SK-N-SH treated with all-trans-retinoic acid at 6 μM for 48 hours (cell line): ENCODE results near the gene FGD5.

Experiments used
- ATAC-seq: fragments of 200-7000 bp; cut with Tn5 transposase; 3 replicates; pipeline ENCODE4 v1.9.1; 2020; ENCODE audit warnings: mild to moderate bottlenecking, moderate library complexity
- ARNTL ChIP-seq: fragments of 450-650 bp; formaldehyde crosslinking; IDR thresholded peaks from 2 replicates; pipeline ENCODE4 v1.5.0; 2020; ENCODE audit warnings: low read depth, mild to moderate bottlenecking, moderate library complexity, borderline replicate concordance
- BACH2 ChIP-seq: fragments of 250-450 bp; sonication (Bioruptor Pico); IDR thresholded peaks from 2 replicates; pipeline ENCODE4 v1.9.0; 2021; ENCODE audit warnings: mild to moderate bottlenecking, borderline replicate concordance
- CREB5 ChIP-seq: fragments of 250-450 bp; sonication (Bioruptor Pico); IDR thresholded peaks from 2 replicates; pipeline ENCODE4 v1.5.1; 2020; ENCODE audit warnings: low read depth, mild to moderate bottlenecking, moderate library complexity
- CSDC2 ChIP-seq: fragments of 250-450 bp; sonication (Bioruptor Pico); IDR thresholded peaks from 2 replicates; pipeline ENCODE4 v1.5.0; 2020; ENCODE audit warnings: mild to moderate bottlenecking, moderate library complexity
- ESRRG ChIP-seq: fragments of 250-450 bp; sonication (Bioruptor Pico); IDR thresholded peaks from 2 replicates; pipeline ENCODE4 v1.6.1; 2021; ENCODE audit warnings: mild to moderate bottlenecking
- GLIS3 ChIP-seq: fragments of 250-450 bp; sonication (Bioruptor Pico); IDR thresholded peaks from 2 replicates; pipeline ENCODE4 v1.5.0; 2020; ENCODE audit warnings: mild to moderate bottlenecking, moderate library complexity
- ISL1 ChIP-seq: fragments of 250-450 bp; sonication (Bioruptor Pico); IDR thresholded peaks from 2 replicates; pipeline ENCODE4 v2.1.2; 2022; ENCODE audit warnings: mild to moderate bottlenecking, moderate library complexity
- OSR1 ChIP-seq: fragments of 250-450 bp; sonication (Bioruptor Pico); IDR thresholded peaks from 2 replicates; pipeline ENCODE4 v1.8.0; 2022; ENCODE audit warnings: moderate library complexity, mild to moderate bottlenecking, inconsistent platforms
- POU6F1 ChIP-seq: fragments of 250-450 bp; sonication (Bioruptor Pico); IDR thresholded peaks from 2 replicates; pipeline ENCODE4 v1.8.0; 2021; ENCODE audit warnings: low read depth, mild to moderate bottlenecking, moderate library complexity, borderline replicate concordance
- PPARA ChIP-seq: fragments of 250-450 bp; sonication (Bioruptor Pico); IDR thresholded peaks from 2 replicates; pipeline ENCODE4 v1.5.0; 2020; ENCODE audit warnings: mild to moderate bottlenecking, borderline replicate concordance
- RARB ChIP-seq: fragments of 250-450 bp; sonication (Bioruptor Pico); IDR thresholded peaks from 2 replicates; pipeline ENCODE4 v1.8.0; 2021; ENCODE audit warnings: mild to moderate bottlenecking, moderate library complexity
- SNAI2 ChIP-seq: fragments of 250-450 bp; sonication (Bioruptor Pico); IDR thresholded peaks from 2 replicates; pipeline ENCODE4 v1.5.0; 2020; ENCODE audit warnings: mild to moderate bottlenecking, moderate library complexity
- TCF4 ChIP-seq: fragments of 250-450 bp; sonication (Bioruptor Pico); IDR thresholded peaks from 2 replicates; pipeline ENCODE4 v1.8.0; 2021; ENCODE audit warnings: mild to moderate bottlenecking, moderate library complexity, borderline replicate concordance
- TOX ChIP-seq: fragments of 250-450 bp; sonication (Bioruptor Pico); IDR thresholded peaks from 2 replicates; pipeline ENCODE4 v1.8.0; 2021; ENCODE audit warnings: mild to moderate bottlenecking, moderate library complexity, borderline replicate concordance
- ZC3H10 ChIP-seq: fragments of 250-450 bp; sonication (Bioruptor Pico); IDR thresholded peaks from 2 replicates; pipeline ENCODE4 v1.5.1; 2021; ENCODE audit warnings: mild to moderate bottlenecking, moderate library complexity
- ZFP3 ChIP-seq: fragments of 250-450 bp; sonication (Bioruptor Pico); IDR thresholded peaks from 2 replicates; pipeline ENCODE4 v1.5.0; 2020; ENCODE audit warnings: mild to moderate bottlenecking, moderate library complexity
- ZFP30 ChIP-seq: fragments of 450-650 bp; formaldehyde crosslinking; IDR thresholded peaks from 2 replicates; pipeline ENCODE4 v1.5.0; 2022; ENCODE audit warnings: mild to moderate bottlenecking, moderate library complexity
- ZNF70 ChIP-seq: fragments of 450-650 bp; formaldehyde crosslinking; IDR thresholded peaks from 2 replicates; pipeline ENCODE4 v1.5.0; 2020; ENCODE audit warnings: mild to moderate bottlenecking, moderate library complexity
- ZNF8 ChIP-seq: fragments of 450-650 bp; formaldehyde crosslinking; IDR thresholded peaks from 2 replicates; pipeline ENCODE4 v1.5.0; 2020; ENCODE audit warnings: mild to moderate bottlenecking, moderate library complexity
- TF ChIP-seq, protein P1 (sequence below): fragments of 250-450 bp; sonication (Bioruptor Pico); IDR thresholded peaks from 2 replicates; pipeline ENCODE4 v1.5.1; 2021; ENCODE audit warnings: mild to moderate bottlenecking, moderate library complexity
- TF ChIP-seq, protein P2 (sequence below): fragments of 250-450 bp; sonication (Bioruptor Pico); IDR thresholded peaks from 2 replicates; pipeline ENCODE4 v1.8.0; 2020; ENCODE audit warnings: mild to moderate bottlenecking, moderate library complexity, borderline replicate concordance
- TF ChIP-seq, protein P3 (sequence below): fragments of 250-450 bp; sonication (Bioruptor Pico); IDR thresholded peaks from 2 replicates; pipeline ENCODE4 v1.5.0; 2020; ENCODE audit warnings: mild to moderate bottlenecking, moderate library complexity

The FGD5 gene

GRCh38 chr3:14810070-14810791 lies 8.5 kb upstream of the FGD5 start:
- ATAC-seq = no peak

DNA sequence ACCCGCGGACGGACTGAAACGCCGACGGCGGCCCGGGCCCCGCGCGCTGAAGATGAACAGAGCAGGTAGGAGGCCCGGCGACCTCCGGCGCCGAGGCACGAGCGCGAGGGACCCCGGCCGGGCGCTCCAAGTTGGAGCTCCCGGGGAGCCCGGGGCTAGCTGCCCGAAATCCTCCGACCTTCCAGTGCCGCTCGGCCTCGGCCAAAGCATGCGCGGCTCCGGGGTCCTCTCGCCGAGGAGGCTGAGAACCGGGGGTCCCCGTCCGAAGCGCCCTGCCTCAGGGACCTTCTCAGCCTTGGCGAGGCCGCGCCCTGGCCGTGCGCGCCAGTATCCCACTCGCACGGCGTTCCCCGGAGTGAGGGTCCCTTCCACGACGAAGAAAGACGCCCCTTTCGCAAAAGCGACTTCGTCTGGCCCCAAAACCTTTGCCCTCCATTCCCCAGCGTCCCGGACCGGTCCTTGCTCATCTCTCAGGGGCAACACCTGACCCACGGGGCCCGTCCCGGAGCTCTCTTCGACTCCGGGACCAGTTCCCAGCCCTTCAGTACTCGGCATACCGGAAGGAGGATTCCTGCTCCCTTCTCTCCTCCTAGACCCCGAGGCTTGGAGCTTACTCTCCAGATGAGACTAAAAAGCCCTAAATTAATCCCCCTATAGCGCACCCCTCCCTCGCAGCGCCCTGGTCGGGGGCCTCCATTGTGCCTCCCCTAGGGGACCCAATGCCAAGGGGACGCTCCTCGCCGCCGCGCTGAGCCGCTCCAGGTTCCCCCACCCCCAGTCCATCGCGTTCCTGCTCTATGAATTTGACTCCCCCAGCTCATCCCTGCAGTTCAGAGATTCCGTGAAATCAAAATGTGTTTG lies 7.7 kb upstream of the FGD5 start:
- ATAC-seq = no peak
- TF ChIP-seq ZFP3 (CRISPR knock-in tag) (no peak), TCF4 (CRISPR knock-in tag) (no peak), ZNF70 (CRISPR knock-in tag) (no peak), ZC3H10 (CRISPR knock-in tag) (no peak), TOX (CRISPR knock-in tag) (no peak), RARB (no peak), GLIS3 (no peak), PPARA (CRISPR knock-in tag) (no peak), POU6F1 (CRISPR knock-in tag) (no peak), ISL1 (no peak)
- TF ChIP-seq, protein P1, sequence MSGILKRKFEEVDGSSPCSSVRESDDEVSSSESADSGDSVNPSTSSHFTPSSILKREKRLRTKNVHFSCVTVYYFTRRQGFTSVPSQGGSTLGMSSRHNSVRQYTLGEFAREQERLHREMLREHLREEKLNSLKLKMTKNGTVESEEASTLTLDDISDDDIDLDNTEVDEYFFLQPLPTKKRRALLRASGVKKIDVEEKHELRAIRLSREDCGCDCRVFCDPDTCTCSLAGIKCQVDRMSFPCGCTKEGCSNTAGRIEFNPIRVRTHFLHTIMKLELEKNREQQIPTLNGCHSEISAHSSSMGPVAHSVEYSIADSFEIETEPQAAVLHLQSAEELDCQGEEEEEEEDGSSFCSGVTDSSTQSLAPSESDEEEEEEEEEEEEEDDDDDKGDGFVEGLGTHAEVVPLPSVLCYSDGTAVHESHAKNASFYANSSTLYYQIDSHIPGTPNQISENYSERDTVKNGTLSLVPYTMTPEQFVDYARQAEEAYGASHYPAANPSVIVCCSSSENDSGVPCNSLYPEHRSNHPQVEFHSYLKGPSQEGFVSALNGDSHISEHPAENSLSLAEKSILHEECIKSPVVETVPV (CRISPR knock-in tag) = no peak
- TF ChIP-seq, all 23 proteins: peak for 0

More at GRCh38 chr3:14810070-14810791, 8.5 kb upstream of the FGD5 start:
- TF ChIP-seq ZC3H10 (CRISPR knock-in tag) (no peak), ZFP30 (CRISPR knock-in tag) (no peak), ARNTL (CRISPR knock-in tag) (no peak), PPARA (CRISPR knock-in tag) (no peak), TCF4 (CRISPR knock-in tag) (no peak), ESRRG (CRISPR knock-in tag) (no peak), ZNF70 (CRISPR knock-in tag) (no peak), ZNF8 (CRISPR knock-in tag) (no peak), SNAI2 (CRISPR knock-in tag) (no peak), ISL1 (no peak), RARB (no peak)
- TF ChIP-seq, protein P2, sequence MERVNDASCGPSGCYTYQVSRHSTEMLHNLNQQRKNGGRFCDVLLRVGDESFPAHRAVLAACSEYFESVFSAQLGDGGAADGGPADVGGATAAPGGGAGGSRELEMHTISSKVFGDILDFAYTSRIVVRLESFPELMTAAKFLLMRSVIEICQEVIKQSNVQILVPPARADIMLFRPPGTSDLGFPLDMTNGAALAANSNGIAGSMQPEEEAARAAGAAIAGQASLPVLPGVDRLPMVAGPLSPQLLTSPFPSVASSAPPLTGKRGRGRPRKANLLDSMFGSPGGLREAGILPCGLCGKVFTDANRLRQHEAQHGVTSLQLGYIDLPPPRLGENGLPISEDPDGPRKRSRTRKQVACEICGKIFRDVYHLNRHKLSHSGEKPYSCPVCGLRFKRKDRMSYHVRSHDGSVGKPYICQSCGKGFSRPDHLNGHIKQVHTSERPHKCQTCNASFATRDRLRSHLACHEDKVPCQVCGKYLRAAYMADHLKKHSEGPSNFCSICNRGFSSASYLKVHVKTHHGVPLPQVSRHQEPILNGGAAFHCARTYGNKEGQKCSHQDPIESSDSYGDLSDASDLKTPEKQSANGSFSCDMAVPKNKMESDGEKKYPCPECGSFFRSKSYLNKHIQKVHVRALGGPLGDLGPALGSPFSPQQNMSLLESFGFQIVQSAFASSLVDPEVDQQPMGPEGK (CRISPR knock-in tag) = no peak

DNA sequence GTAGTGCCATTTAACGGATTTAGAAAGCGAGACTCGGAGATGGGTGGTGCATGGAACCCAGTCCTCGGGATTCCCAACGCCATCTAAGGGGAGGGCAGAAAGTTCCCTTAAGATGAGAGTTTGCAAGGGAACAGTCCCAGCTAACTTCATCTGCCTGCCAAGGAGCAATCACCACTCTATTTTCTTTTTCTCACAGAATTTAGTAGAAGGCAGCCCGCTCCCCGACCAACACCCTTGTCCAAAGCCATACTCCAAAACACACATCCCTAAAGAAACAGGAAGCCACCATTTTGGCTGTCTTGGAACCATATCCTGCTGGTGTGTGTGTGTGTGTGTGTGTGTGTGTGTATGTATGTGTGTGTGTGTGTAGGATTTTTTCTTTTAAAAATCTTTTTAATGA lies 7.1 kb upstream of the FGD5 start:
- no peak for ATAC-seq
- TF ChIP-seq ESRRG (CRISPR knock-in tag) = no peak
- TF ChIP-seq ARNTL (CRISPR knock-in tag) = no peak
- TF ChIP-seq ZFP3 (CRISPR knock-in tag) = no peak
- no peak for TF ChIP-seq RARB
- TF ChIP-seq, protein P3, sequence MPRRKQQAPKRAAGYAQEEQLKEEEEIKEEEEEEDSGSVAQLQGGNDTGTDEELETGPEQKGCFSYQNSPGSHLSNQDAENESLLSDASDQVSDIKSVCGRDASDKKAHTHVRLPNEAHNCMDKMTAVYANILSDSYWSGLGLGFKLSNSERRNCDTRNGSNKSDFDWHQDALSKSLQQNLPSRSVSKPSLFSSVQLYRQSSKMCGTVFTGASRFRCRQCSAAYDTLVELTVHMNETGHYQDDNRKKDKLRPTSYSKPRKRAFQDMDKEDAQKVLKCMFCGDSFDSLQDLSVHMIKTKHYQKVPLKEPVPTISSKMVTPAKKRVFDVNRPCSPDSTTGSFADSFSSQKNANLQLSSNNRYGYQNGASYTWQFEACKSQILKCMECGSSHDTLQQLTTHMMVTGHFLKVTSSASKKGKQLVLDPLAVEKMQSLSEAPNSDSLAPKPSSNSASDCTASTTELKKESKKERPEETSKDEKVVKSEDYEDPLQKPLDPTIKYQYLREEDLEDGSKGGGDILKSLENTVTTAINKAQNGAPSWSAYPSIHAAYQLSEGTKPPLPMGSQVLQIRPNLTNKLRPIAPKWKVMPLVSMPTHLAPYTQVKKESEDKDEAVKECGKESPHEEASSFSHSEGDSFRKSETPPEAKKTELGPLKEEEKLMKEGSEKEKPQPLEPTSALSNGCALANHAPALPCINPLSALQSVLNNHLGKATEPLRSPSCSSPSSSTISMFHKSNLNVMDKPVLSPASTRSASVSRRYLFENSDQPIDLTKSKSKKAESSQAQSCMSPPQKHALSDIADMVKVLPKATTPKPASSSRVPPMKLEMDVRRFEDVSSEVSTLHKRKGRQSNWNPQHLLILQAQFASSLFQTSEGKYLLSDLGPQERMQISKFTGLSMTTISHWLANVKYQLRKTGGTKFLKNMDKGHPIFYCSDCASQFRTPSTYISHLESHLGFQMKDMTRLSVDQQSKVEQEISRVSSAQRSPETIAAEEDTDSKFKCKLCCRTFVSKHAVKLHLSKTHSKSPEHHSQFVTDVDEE = no peak
- TF ChIP-seq CREB5 (CRISPR knock-in tag) = no peak
- no peak for TF ChIP-seq TCF4 (CRISPR knock-in tag)
- no peak for TF ChIP-seq BACH2 (CRISPR knock-in tag)
- TF ChIP-seq CSDC2 (CRISPR knock-in tag) = no peak
- TF ChIP-seq SNAI2 (CRISPR knock-in tag) = no peak
- no peak for TF ChIP-seq ZNF8 (CRISPR knock-in tag)
- TF ChIP-seq POU6F1 (CRISPR knock-in tag) = no peak
- TF ChIP-seq OSR1 = no peak
- TF ChIP-seq ZFP30 (CRISPR knock-in tag) = no peak
- TF ChIP-seq ZC3H10 (CRISPR knock-in tag) = no peak
- TF ChIP-seq PPARA (CRISPR knock-in tag) = no peak
